COR-L47 (cell line): ENCODE data around the gene SNF8.
"Not testable (repeated sequence)": the region's sequence is repeated elsewhere in the genome, so short reads cannot be mapped to it uniquely, and the experiment has no call there.

ENCODE experiments used
- DNase-seq: peaks from one replicate; lab custom pipeline; 2025; lab: John Stamatoyannopoulos, UW

SNF8 gene, protein sequence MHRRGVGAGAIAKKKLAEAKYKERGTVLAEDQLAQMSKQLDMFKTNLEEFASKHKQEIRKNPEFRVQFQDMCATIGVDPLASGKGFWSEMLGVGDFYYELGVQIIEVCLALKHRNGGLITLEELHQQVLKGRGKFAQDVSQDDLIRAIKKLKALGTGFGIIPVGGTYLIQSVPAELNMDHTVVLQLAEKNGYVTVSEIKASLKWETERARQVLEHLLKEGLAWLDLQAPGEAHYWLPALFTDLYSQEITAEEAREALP

DNA sequence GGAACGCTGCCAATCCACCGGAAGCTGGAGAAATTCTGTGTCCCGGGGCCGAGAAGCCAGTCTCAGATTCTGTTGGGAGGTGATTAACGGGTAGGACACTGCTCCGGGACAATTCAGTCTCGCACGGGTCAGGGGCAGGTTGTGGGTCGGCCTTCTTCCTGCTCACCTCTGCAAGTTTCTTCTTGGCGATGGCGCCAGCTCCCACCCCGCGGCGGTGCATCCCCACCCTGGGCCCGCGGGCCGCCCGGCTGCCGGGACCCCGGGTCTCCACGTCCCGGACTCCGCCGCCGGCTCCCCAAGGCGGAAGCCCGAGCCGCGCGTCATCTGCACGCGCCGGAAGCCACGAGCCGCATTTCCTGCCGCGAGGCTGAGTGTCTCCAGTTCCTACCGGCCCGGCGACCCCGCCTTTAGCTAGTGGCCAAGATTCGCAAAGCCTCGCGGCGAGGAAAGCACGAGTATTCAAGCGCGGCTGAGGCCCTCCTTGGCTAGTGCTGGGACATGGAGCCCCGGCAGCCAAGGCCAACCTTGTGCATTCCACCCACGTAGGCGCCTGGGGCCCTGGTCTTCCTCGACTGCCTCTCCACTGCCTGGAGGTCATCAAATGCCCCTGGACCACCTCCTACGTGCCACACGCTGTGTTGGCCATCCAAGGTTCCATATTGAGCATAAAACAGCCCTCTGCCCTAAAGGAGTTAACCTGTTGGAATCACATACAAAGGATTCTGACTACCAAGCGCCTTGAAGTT, at the start of gene SNF8:
SNF8 (minus strand) TSS at position 328 of the 746 bp plus-strand sequence; CDS start at position 220, 108 bp downstream.
- peak; percentile 79 for DNase-seq

DNA sequence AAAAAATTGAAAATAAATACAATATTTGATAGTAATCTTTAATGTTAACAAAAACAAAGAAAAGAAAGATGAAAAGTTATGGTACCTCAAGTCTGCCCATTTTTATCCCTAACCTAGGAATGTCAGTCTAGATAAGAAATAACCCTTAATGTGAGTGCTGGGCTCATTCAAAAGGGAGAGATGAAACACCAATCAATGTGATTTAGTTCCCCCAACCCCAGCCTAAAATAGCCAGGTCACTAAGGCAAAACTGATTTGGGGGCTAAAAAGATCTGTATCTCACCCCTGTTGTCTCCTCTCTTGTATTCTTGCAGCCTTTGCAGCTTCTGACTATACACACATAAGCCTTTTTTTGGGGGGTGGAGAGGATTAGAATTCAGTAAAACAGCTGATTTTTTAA, 49.3 kb upstream of the SNF8 start:
- no peak for DNase-seq

DNA sequence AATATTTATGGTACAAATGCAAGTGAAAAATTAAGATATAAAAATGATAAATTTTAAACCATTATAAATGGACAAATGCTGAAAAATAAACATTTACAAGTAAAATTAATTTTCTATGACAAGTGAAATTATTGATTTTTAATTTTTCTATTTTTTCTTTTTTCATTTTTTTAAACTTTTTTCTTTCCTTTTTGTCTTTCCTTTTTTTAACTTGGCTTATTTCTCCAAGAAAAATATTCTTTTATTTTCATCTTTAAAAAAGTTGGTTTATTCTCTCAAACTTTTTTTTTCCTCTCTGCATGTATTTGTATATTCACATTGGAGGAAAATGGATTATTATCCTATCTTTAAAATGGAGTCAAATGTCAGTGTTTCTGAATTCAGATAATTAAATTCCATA, 48.7 kb upstream of the SNF8 start:
- no peak for DNase-seq

DNA sequence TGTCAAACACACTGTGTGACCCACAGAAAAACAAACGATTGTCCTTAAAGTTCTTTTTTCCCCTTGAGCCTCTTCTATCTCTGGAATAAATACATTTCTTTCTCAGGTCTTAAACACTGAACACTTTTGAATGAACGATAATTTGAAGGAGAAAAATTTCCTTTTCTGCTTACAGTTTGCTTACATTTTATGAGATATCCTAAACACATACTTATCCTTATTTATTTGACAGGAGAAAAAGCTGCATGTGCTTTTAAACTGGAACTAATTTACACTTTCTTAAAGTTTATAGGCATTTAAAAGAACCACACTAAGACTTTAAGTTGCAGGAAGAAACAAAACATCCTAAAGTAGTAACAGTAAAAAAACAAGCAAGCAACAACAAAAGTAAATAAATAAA, 47.8 kb upstream of the SNF8 start:
- DNase-seq = no peak

DNA sequence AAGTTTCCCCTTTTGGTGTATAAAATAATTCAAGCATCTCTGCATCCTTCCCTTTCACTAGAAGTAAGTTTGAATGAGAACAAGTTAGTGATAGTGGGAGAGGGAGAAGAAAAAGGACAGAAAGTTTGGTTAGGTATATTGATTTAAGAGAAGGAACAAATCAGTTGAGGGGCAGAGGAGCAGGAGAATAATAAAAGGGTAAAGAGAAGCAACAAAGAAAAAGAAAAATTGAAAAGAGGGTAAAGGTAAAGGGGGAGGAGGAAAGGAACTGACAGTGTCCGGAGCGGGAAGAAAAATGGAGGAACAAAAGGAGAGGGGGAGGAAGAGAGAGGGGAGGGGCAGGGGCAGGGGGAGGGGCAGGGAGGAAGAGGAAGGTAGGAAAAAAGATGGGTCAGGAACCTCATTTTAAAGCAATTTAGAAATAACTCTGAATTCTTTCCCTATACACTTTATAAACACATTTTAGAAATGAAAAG, 46.3 kb upstream of the SNF8 start:
- no peak for DNase-seq

DNA sequence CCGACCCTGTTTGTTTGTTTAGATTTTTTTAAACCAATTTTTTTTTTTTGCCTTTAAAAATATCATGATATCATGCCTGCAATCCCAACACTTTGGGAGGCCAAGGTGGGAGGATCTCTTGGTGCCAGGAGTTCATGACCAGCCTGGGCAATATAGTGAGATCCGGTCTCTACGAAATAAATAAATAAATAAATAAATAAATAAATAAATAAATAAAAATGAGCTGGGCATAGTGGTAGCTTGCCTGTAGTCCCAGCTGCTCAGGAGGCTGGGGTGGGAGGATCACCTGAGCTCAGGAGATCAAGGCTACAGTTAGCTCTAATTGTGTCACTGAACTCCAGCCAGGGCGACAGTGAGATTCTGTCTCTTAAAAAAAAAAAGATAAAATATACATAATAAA, 44.5 kb upstream of the SNF8 start:
- DNase-seq = no peak

DNA sequence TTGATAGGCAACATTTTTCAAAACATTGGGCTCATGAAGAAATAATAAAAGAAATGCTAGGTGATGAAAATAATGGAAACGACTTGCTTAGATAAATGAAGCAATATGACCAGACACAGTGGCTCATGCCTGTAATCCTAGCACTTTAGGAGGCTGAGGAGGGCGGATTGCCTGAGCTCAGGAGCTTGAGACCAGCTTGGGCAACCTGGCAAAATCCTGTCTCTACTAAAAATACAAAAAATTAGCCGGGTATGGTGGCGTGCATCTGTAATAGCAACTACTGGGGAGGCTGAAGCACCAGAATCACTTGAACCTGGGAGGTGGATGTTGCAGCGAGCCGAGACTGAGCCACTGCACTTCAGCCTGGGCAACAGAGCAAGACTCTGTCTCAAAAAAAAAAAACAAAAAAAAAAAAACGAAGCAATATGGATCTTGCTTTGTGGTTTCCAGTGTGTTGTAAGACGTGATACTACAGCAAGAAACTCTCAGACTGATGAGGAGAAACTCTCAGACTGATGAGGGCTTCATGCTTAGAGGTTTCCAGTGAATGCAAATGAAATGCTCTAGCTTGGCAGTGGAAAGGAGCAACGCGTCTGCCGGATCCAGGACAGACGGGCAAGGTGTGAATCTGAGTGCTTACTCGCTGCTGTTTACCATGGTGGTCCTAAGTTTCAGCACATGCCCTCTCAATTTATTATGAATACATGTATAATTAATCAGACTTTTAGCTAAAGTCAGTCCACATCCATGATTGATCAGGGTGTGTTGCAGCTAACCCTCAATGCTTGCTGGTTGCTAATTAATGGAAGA, 41.0 kb upstream of the SNF8 start:
- no peak for DNase-seq

DNA sequence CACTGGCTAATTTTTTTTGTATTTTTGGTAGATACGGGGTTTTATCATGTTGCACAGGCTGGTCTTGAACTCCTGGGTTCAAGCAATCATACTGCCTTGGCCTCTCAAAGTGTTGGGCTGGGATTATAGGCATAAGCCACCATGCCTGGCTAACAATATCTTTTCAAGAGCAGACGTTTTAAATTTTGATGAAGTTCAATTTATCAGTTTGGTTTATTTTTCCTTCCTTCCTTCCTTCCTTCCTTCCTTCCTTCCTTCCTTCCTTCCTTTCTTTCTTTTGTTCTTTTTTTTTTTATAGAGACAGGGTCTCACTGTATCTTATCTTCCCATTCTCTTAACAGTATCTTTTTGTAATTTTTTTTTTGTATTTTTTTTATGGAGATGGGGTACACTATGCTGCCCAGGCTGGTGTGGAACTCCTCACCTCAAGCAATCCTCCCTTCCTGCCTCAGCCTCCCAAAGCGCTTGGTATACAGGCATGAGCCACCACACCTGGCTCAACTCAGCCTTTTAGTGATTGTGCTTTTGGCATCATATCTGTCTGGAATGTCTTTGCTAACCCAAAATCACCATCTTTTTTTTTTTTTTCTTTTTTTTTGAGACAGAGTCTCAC, 37.4 kb upstream of the SNF8 start:
- DNase-seq = no peak

DNA sequence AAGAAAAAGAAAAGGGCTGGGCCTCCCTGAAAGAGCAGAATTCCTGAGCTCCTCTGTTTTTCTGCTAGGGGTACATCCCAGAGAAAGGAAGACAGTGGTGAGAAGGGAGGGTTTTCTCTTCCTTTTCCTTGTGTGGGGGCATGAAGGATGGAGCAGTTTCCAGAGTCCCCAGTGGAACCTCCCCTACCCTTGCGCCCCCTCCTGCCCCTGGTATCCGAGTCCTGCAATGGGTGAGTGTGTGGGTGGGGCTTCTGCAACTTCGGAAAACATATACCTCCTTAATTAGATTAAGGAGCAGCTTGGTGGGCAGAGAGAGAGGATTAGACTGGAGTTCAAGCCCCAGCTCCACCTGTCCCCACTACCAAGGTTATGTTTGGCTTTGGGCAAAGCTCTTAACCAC, 29.2 kb upstream of the SNF8 start:
- DNase-seq = no peak

DNA sequence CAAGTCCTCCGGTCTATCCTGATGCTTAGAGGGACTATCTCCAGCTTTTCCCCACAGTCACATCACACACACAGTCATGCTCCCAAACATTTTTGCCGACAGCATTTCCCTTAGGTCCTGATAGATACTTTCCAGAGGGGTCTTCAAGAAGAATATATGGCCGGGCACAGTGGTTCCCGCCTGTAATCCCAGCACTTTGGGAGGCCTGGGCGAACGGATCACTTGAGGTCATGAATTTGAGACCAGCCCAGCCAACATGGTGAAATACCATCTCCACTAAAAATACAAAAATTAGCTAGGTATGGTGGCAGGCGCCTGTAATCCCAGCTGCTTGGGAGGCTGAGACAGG, 28.1 kb upstream of the SNF8 start:
- no peak for DNase-seq

DNA sequence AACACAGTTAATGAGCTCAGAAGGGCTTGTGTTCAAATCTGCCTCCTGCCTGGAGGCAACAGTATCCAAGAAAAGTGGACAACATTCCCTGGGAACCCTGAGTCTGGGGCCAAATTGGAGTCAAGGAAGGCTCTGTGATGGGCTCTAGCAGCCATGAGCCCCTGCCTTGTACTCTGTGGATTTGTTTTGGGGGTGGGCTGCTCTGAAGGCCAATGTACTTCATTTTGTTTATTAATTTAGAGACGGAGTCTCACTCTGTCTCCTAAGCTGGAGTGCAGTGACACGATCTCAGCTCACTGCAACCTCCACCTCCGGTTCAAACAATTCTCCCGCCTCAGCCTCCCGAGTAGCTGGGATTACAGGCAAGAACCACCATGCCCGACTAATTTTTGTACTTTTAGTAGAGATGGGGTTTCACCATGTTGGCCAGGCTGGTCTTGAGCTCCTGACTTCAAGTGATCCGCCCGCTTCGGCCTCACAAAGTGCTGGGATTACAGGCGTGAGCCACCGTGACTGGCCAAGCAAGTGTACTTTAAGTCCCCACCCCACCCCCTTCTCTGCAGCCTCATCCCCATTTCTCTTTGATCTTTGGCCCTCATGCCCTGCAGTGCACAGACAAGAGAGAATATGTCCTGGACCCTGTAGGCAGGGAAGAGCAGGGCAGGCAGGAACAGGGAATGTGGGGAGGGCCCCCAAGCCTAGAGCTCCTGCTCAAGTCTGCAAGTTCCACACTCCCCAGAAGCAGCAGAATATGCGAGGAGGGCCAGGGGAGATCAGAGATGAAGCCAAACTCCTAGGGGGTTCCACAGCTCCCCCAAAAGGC, 26.4 kb upstream of the SNF8 start:
- no peak for DNase-seq

DNA sequence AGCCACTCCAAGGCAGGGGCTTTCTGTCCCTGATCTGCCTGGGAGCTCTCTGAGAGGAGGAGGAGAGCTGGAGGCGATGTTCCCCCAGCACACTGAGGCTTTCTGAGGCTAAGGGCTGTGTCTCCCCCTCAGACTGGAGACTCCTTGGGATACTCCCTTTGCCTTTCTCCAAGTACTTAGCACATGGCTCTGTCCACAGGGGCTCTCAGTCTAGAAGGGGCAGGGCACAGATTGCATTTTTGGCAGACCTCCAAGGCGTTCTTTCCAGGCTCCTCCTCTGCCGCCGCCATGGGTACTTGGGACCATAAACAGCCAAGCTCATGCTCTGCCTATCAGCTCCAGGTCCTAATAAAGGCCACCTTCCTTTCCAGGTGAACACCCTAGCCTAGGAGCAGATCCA, 25.6 kb upstream of the SNF8 start:
- peak; percentile 16 for DNase-seq

DNA sequence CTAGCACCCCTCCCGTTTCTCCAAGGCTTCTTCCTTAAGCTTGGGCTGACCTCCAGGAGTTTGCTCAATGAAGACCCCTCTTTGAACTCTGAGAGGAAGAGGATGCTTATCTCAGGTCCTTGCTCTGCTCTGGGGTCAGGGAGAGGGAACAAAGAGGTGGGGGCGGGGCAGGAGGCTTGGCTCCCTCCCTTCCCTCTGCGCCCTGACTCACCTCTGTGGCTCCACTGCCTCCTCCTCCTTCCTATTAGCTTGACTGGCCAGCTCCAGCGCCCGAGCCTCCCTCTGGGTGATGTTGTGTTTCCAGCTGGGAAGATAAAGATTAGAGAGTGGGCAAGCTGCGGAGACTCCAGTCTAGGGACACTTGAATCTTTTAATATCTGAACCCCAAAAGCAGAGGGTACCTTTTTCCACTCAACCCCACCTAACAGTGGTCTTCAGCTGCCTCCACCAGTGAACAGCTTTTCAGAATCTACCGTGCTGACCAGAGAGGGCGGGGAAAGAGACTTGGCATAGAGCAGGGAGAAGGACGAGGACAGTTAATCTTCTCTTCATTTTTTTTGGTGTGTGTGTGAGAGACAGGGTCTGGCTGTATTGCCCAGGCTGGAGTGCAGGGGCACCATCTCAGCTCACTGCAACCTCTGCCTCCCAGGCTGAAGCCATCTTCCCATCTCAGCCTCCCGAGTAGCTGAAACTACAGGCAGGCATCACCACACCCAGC, 17.0 kb upstream of the SNF8 start:
- no peak for DNase-seq

DNA sequence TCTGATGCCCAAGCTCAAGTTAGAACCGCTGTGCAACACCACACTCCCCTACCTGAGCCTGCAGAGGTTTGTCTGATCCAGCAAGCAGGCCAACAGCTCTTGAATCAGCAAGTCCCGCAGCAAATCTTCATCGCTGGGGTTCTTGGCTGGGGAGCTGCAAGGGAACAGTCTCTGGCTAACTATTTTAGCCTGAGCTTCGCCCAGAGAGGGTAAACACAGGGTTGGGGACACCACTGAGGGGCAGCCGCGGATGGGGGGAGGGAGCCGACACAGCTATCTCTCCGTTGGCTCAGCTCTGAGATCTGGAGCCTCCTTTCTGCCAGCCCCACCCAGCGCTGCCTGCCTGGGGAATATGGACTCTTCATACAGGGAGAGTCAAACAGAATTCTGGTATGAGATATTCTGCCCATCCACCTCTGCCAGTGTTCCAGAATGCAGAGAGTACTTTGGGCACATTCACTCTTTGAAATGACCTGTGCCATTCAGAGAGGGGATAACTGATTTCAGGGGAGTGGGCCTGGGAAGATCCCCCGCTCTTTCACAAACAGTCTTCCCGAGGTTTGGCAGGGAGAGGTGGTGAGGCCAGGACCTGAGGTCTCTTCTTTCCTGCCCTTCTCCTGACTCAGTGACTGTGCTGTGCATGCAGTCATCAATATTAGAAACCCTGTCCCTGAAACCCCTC, 16.3 kb upstream of the SNF8 start:
- DNase-seq = no peak

DNA sequence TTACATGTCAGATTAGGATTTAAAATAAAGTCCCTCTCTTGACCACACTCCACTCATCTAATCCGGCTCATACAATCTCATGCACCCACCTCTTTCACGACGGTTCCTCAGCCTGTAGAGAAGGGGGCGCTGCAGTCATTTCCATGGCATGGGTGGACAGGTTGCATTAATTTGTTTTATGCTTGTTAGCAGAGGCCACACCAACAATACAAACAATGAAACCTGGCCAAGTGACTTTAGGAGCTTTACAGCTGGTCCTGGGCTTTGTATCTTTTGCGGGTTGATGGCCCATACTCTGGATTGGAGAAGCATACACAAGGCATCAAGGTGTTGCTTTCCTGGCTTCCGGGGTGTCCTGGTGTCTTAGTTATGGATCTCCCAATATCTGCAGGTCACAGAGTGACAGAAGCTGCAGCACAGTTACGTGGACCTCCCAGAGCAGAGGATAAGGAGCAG, 9.7 kb upstream of the SNF8 start:
- DNase-seq = peak; percentile 4

DNA sequence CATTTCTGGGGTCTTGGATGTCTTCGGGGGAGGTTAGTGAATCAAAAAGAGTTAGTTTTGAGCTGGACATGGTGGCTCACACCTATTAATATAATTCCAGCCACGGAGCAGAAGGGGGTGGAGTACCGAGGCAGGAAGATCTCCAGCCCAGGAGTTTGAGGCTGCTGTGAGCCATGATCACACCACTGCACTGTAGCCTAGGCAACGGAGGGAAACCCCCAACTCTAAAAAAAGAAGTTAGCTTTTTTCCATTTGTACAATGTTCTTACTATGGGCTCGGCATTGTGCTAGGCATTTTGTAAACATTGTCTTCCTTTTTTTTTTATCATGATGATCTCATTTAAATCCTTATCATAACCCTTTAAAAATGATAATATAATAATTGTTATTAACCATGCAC, 8.3 kb upstream of the SNF8 start:
- DNase-seq = no peak

DNA sequence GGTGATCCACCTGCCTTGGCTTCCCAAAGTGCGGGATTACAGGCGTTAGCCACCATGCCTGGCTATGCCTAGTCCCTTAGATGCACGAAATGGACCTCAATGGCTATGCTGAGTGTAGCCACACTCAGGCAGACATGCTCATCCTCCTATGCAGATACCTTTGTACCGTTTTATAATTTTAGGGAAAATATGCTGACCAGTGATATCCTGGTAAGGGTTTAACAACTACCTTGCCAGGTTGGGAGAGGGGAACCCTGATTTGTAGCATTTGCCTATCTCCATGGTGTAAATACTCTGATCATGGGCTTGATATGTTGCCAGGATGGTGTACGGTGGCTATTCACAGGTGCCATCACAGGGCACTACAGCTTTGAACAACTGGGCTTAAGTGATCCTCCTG, 6.9 kb upstream of the SNF8 start:
- no peak for DNase-seq

DNA sequence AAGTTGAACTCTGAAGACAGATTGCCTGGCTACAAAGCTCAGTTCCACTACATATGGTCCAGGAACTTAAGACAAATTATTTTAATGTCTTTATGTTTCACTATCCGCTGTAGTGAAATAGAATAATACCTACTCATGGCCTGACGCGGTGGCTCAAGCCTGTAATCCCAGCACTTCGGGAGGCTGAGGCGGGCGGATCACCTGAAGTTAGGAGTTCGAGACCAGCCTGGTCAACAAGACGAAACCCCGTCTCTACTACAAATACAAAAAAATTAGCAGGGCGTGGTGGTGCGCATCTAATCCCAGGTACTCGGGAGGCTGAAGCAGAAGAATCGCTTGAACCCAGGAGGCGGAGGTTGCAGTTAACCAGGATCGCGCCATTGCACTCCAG, 614 bp upstream of the SNF8 start:
- DNase-seq = not testable (repeated sequence)

DNA sequence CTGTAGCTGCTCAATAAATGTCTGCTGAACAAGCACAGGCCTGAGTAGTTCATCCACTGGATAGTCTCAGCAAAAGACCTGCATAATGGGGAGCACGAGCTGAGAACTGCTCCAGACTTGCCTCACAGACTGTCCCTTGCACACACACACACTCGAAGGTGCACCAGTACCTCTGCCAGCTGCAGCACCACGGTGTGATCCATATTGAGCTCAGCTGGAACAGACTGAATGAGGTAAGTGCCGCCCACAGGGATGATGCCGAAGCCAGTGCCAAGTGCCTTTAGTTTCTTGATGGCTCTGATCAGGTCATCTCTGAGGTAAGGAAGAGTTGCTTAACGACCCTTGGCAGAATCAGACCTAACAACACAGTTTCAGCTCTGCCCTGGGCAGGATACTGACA, 11.6 kb downstream of the SNF8 start:
- no peak for DNase-seq

DNA sequence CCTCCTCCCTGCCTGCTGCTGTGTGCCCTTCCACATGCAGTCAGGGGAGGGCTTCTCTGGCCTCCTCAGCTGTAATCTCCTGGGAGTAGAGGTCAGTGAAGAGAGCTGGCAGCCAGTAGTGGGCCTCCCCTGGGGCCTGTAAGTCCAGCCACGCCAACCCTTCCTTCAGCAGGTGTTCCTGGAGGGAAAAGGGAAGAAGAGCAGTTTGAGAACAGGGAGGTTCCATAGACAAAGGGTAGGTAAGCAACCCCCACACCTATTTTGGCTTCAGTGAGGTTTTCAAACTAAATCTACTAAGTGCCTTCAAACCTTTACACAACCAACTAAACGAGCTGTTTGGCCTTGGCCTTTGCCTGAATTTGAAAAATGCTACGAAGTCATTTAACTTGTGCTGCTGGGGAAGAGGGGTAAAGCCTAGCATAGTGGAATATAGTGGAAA, 14.2 kb downstream of the SNF8 start:
- DNase-seq = no peak
